Cardiac septum (tissue), 1 donor: ENCODE data around the gene CUL4A. TPM values are rescaled to one million over a fixed set of nuclear protein-coding genes. Genes with fewer than 3 reads are reported as not detected.

ENCODE experiments used
- DNase-seq: peaks from one replicate; pipeline ENCODE4 v3.0.0-alpha.2; 2020; ENCODE audit warnings: low spot score
- intact Hi-C: fragments of 100-400 bp; cut with DNase I; formaldehyde crosslinking; loops from one replicate; pipeline ENCODE4 v1.14.0; 2022
- total RNA-seq: library from RNA; stranded (reverse); fragmentation: NEBNext Ultra II Directional; extraction: Animal tissue kit (Norgen Biotek cat#: 25700); gene quantifications from one replicate; pipeline ENCODE4 v1.2.1, GENCODE V29; 2021
- donor health status: DM: no; HTN: no; CAD: no.

The CUL4A gene
- total RNA-seq, 1 donor from 2014 or later: 92.5 TPM

GRCh38 chr13:113178070-113178895 lies 31.1 kb upstream of the CUL4A start:
- intact Hi-C loops: no loop called here
- DNase-seq: no peak

GRCh38 chr13:113178896-113179167 lies 30.6 kb upstream of the CUL4A start:
- intact Hi-C loops: no loop called here
- DNase-seq: no peak

- intact Hi-C loops: no loop called here
- peak; percentile 78 for DNase-seq
Observed at GRCh38 chr13:113179374-113180230, 29.8 kb upstream of the CUL4A start.

GRCh38 chr13:113182046-113182445 lies 27.4 kb upstream of the CUL4A start:
- DNase-seq: no peak
- intact Hi-C loops: no loop called here

- no peak for DNase-seq
- intact Hi-C loops: no loop called here
Observed at GRCh38 chr13:113183450-113184129, 25.8 kb upstream of the CUL4A start.

GRCh38 chr13:113184568-113185440 lies 24.6 kb upstream of the CUL4A start:
- DNase-seq: no peak
- intact Hi-C loops: no loop called here

GRCh38 chr13:113186061-113186900 lies 23.1 kb upstream of the CUL4A start:
- no peak for DNase-seq
- intact Hi-C loops: no loop called here

GRCh38 chr13:113187263-113187669 lies 22.1 kb upstream of the CUL4A start:
- intact Hi-C loops: no loop called here
- DNase-seq: peak; percentile 91

DNA sequence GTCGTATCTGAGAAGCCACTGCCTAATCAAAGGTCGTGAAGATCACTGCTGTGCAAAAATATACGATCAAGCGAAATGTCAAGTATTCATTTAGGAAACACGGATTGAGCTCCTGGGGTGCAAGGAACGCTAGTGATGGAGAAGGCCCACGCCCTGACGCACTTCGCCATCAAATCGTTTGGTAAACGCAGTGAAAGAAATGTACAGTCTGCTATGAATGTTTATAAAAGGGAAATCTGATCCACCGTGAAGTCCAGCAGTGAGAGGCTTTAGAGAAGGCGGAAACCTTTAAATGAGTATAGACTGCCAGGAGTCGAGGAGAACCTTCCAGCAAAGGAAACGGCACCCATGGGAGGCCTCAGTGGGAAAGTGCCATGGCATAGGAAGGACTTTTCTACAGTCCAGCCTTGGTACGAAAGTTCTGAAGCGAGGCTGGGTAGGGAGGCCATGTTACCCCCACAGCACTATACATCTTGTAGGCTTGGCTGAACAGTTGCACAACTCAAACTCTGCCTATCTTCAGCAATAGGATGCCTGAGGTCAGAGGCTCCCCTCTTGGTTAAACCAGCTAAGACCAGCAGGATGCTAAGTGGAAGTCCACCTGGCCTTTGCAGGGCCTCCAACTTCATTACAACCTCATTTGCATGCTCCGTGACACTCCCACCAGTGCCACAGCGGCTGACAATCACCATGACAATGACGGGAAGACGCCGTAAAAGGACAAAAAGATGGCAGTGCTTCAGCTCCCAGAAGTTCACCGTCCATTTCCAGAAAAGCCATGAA lies 21.3 kb upstream of the CUL4A start:
- intact Hi-C loops: no loop called here
- no peak for DNase-seq

DNA sequence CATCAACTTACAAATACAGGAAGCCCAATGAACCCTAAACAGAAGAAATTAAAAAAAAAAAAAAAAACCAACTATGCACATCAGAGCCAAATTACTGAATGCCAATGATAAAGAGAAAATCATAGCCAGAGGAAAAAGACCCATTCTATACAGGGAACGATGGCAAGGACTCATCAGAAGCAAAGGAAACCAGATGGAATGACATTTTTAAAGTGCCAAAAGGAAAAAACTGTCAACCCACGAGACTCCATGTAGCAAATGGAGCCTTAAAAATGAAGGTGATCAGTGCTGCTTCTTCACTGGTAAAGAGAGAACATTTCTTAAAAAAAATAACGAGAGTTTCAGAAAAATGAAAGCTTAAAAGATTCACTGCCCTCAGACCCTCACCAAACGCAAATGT lies 19.2 kb upstream of the CUL4A start:
- no peak for DNase-seq
- intact Hi-C loops: no loop called here

DNA sequence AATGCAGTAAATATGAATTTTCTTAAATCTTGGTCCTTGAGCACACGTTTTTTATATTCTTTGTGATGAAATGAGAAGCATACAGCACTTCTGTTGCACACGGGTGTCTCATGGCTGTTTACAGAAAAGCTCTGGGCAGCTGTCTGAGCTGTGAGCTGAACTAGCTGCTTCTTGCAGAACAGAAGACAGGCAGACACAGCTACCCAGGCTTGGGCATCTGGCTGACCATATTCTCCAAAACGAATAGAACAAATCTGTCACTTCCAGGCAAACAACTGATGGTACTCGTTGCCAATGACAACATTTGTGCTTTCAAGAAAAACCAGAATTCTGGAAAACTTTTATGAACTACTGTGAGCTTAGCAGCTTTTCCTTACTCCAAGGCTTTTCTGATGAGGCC lies 17.1 kb upstream of the CUL4A start:
- DNase-seq: no peak
- intact Hi-C loops: no loop called here

DNA sequence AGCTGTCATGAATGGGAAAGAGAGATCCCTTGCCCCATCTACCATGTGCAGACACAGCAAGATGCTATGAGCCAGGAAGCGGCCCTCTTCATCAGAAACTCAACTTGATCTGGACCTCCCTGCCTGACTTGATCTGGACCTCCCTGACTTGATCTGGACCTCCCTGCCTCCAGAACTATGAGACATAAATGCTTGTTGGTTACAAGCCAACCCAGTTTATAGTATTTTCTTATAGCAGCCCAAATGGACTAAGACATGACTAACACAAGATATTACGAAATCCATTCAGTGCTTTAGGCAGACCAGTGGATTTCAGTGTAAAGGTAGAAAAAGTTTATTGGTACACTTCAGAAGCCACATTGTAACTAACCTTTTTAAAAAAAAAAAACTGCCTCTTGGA lies 16.5 kb upstream of the CUL4A start:
- no peak for DNase-seq
- intact Hi-C loops: no loop called here

DNA sequence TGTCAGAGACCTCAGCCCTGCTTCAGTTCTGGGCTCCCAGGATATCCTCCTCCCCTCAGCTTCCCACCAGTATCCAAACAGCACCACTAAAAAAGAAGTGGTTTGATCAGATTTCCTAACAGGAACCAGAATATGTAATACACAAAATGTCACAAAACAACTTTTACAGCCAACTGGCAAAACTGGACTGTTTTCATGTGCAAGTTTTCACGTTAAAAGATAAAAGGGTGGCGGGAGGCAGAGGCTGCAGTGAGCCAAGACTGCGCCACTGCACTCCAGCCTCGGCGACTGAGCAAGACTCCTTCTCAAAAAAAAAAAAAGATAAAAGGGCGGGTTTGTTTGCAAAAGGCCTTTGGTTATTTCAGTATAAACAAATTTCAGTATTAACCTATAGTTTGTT lies 14.1 kb upstream of the CUL4A start:
- DNase-seq: no peak
- intact Hi-C loops: no loop called here

- no peak for DNase-seq
- intact Hi-C loops: no loop called here
Observed at GRCh38 chr13:113196970-113197737, 12.3 kb upstream of the CUL4A start.

GRCh38 chr13:113201815-113202214 lies 7.6 kb upstream of the CUL4A start:
- intact Hi-C loops: no loop called here

DNA sequence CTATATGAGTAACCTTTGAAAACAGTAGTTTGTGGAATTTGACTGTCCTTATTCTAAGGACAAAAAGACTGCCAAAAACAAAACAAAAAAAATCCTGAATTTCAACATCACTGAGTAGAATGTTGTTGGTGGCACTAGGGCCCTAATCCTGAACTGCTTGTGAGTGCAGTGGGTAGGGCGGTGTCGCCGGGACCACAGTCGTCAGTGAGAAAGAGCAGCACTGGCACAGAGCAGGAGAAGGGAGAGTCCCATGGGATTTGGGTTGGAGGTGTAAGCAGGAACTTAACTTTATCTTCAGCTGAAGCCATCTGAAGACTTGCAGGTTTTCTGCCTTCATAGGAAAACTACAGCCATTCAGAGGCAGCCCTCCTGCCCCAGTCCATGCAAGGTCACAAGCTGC lies 6.5 kb upstream of the CUL4A start:
- intact Hi-C loops: no loop called here
- DNase-seq: no peak

More at GRCh38 chr13:113201815-113202214, 7.6 kb upstream of the CUL4A start:
- no peak for DNase-seq
